NCI-H2081 (cell line): ENCODE measurements around the gene C1QTNF3.
"Not testable (repeated sequence)": the region's sequence is repeated elsewhere in the genome, so short reads cannot be mapped to it uniquely, and the experiment has no call there.

ENCODE experiments used
- DNase-seq, 2 experiments: peaks; one replicate each; lab custom pipeline; 2025; lab: John Stamatoyannopoulos, UW

C1QTNF3 gene, protein sequence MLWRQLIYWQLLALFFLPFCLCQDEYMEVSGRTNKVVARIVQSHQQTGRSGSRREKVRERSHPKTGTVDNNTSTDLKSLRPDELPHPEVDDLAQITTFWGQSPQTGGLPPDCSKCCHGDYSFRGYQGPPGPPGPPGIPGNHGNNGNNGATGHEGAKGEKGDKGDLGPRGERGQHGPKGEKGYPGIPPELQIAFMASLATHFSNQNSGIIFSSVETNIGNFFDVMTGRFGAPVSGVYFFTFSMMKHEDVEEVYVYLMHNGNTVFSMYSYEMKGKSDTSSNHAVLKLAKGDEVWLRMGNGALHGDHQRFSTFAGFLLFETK

DNA sequence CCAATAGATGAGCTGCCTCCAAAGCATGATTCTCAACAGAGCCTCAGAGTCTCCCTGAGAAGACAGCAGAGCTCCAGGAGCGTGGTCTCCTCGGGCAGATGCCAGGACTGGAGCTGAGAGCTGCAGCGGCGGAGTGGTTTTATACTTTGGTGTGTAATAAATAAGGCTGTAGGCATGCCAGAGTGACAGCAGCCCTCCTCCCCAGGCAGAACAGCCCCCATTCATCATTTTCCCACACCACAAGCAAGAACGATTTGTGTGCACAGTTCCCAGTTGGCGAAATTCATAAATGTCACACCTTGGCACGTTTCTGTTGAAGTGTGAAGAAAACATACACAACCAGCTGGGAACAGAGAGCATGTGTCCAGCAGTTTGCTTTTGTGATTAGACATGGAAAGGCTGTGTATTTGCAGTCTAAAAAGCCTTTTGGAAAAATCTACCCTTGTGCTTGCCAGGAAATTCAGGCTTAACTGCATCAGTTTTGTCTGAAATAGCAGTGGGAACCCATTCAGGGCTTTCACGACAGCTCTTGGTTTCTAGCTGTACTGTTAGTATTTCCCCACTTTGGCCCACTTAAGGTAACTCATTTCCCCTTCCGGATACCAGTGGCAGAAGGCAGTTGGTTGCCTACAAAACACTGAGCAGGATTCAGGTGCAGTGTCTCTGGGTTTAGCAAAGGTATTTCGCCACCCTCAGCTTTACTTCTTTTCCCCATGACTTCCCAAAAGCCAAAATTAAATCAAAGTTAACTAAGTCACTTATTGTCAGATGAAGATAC lies at the start of gene C1QTNF3:
Gene C1QTNF3, minus strand, starts transcription at position 115 of the 778 bp plus-strand sequence. Its CDS starts 88 bp downstream, at position 27.
- peak; percentile 40 to 61 for DNase-seq

DNA sequence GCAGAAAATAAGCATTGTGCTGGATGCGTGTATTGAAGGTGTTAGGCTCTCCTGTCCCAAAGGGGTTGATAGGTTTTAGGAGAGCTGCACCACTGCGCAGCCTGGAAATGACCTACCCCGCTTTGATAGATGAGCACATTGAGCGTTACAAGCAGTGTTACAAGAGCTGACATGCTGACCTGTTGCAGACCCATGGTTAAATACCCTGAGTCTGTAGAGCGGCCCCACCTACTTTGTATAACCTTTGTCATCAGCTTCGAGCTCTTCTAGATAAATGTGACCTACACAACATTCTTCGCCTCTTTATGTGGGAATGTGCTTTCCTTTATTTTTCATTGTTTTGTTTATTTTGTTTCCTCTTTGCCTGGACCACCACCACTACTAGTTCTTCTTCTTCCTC lies 48.0 kb upstream of the C1QTNF3 start:
- DNase-seq: not testable (repeated sequence)

DNA sequence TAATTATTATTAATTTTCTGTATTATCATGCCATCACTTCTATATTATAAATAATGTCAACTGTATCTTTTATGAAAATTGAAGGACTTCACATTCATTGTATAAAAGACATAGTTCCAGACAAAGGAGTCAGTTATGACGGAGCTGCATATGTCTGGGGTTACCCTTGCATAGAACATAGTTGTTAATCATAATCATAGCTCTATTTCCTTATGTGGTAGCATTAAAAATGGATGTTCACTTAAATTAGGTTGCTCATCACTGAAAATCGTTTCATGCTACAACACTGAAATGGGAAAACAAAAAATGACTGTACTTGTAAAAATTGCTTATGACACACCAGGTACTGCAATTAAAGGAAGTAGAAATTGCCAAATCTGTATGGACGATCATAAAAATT lies 46.8 kb upstream of the C1QTNF3 start:
- DNase-seq: not testable (repeated sequence)

DNA sequence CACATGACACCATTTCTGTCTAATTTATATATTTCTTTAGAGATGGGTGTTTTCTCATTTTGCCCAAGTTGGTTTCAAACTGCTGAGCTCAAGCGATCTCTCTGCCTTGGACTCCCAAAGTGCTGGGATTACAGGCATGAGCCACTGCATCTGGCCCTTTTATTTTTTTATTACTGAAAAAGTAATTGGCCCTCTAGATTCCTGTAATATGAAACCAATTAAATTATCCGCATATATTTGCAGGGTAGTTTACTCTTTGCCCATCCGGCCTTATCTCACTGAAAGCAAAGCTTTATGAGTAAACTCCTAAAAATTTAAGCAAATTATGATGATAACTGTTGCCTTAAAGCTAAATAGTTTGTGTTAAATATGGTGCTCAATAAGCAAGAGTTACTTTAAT lies 44.7 kb upstream of the C1QTNF3 start:
- DNase-seq: not testable (repeated sequence)

DNA sequence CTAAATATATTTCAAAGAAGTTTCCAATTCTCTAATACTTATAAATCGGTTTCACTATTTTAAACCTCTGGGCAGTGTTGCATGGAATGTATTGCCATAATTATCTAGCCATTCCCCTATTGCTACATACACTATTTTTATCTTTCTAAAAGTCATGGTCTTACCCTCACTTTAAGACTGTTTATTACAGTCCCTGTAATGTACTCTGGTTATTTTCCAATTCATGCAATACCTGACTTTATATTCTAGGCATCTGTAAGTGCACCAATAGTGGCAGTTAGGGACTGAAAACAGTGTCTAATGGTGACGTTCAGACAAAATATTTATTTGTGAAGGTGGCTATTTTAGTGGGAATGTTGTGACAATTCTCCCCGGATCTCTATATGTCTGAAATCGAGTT lies 40.9 kb upstream of the C1QTNF3 start:
- DNase-seq: not testable (repeated sequence)

DNA sequence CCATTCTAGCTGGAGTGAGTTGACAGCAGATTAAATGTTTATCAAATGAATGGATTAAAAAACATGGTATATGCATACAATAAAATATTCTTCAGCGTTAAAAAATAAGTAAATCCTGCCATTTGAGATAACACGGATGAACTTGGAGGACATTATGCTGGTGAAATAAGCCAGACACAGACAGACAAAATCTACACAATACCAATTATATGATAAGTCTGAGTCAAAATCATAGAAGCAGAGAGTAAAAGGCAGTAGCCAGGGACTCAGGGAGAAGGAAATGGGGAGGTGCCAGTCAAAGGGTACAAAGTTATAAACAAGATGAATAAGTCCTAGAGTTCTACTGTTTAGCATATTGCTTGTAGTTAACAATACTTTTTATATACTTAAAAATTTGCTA lies 36.5 kb upstream of the C1QTNF3 start:
- DNase-seq: not testable (repeated sequence)

DNA sequence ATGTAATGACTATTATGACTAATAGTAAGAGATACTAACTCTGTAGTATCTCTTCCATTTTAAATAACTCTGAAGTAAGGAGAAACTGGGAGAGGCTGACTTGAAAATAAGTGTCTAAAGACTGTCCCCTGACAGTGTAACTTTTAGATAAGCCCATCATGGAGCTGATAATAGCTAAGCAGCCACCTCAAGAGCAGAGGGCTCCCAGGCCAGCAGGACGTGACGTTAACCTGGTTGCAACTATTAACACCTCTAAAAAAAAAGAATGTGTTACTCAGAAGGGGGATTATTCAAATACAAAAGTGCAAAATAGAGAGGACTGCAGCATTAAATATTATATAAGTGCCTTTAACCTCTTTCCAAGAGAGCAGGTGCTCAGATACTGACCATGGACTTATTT lies 34.6 kb upstream of the C1QTNF3 start:
- DNase-seq: not testable (repeated sequence)

DNA sequence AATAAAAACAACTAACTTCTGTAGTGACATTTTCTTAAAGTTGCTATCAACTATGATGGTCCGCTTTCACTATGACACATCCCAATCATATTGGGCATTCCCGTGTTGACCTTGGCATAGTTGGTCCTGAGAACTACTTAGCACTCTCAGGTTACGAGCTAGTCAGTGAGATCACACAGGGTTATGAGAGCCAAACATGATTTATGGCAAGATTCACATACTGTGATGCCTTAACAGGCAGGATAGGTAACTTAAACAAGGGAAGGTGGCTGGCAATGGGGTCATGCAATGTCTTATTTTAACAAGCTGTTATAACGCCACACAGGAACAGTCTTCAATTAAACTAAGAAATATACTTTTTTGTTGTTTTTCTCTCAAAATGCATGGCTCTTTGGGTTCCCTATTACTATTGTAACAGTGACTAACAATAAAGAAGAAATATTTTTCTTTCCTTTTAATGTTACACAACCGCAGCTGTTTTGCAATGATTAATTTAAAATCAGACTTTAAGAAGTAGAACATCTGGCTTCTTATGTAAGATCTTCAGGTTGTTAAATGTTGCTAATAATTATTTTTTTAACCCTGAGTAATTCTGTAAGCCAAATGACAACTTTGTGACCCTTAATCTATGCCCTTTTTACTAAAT lies 33.8 kb upstream of the C1QTNF3 start:
- DNase-seq: not testable (repeated sequence)

DNA sequence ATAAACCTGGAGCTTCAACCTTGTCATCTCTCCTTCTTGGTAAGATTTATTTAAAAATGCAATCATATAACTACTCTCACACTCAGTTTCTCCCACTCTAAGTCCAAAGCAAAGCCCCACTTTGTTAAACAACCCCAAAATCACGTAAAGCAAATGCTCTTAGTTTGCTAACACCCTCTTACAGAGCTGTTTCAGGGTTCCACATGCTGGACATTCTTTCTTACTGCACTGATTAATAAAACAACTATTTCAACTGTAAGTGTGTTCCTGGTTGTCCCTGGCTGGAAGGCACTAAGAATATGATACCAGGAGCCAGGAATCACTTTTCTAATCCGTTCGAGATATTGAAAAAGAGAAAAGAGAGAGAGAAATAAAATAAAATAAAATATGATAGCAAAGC lies 31.5 kb upstream of the C1QTNF3 start:
- DNase-seq: not testable (repeated sequence)

DNA sequence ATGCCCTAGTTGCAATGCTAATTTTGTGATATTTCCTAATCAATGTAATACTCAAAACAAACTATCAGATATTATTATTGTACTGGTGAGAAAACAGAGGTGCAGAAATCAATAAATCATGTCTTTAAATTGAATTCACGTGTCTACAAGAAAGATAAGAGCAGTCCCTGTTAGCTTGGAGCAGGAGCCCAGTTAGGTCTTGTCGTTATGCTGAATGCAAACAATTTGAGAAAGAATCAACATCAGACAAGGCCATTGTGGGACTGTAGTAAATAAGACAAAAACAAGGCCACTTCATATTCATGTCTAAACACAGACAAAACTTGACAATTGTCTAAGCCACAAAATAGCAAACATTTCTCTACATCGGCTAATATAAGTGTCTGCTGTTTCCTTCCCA lies 31.1 kb upstream of the C1QTNF3 start:
- DNase-seq: not testable (repeated sequence)

DNA sequence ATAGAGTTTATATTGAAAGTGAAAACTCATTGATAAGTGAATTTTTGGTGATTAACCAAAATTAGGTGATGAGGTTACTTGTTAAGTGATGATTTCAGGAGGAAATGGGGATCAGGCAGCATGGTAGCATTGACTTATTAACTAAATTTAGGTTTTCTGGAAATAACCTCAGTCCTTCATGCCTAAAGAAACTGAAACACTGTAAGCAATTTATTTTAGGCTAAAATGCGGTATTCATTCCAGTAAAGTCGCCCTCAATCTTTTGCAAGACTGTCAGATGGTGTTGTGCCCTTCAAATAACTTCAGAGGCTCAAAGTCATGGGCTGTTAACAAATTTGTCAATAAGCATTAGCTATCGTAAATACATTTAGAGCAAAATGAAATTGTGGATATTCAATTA lies 27.6 kb upstream of the C1QTNF3 start:
- DNase-seq: not testable (repeated sequence)

DNA sequence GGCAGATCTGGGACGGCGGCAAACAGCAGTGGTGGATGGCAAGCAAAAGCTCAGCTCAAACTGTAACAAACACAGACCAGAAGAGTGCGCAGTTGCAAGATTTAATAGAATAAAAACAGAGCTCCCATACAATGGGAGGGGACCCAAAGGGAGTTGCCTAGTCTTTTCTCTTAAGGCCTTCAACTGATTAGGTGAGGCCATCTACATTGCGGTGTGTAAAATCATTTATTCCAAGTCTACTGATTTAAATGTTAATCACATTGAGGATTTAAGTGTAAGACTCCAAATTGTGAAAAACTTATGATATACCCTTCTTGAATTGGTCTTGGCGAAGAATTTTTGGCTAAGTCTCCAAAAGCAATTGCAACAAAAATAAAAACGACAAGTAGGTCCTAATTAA lies 21.6 kb upstream of the C1QTNF3 start:
- DNase-seq: no peak

DNA sequence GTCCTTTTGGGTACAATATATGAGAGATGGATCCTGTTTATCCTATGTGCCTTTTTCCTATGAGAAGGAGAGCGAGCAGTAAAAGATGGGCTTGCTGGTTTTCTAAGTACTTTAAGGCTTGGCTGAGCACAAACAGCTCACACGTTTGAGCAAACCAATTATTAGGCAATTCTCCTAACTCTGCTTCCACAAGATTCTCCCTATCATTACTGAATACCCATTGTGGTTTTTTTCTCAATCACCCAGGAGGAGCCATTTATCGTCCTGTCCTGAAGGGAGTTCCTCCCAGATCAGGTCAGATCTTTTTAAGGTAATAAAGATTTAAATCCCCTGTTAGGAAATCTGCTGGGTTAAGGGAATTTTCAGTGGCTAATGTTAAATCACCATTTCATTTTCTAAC lies 19.4 kb upstream of the C1QTNF3 start:
- DNase-seq: no peak

DNA sequence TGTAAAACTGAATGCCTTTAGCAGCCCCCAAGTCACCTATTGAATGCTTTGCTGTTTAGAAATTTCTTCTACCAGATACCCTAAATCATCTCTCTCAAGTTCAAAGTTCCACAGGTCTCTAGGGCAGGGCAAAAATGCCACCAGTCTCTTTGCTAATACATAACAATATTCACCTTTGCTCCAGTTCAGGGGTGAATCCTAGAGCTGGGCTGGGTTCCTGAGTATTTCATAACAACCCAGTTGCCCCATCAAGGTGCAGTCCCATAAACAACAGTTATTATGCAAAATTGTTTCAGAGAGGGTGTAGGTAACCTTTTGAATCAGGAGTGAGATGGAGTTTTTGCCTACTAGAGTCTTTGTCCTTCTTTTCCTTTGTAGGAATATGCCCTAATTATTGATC lies 19.0 kb upstream of the C1QTNF3 start:
- no peak for DNase-seq

DNA sequence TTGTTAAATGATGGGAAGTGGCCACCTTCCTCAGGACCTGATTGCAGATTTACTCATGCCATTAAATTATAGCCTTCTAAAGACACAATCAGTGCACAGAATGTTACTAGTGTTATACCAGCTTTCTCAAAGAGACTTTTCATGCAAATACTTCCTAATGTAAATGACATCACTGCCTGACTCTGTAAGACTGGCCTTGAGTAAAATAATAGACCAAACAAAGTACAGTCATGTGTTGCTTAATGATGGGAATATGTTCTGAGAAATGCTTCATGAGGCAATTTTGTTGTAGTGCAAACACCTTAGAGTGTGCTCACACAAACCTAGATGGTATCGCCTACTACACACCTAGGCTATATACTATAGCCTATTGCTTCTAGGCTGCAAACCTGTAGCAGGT lies 17.0 kb upstream of the C1QTNF3 start:
- DNase-seq: no peak

DNA sequence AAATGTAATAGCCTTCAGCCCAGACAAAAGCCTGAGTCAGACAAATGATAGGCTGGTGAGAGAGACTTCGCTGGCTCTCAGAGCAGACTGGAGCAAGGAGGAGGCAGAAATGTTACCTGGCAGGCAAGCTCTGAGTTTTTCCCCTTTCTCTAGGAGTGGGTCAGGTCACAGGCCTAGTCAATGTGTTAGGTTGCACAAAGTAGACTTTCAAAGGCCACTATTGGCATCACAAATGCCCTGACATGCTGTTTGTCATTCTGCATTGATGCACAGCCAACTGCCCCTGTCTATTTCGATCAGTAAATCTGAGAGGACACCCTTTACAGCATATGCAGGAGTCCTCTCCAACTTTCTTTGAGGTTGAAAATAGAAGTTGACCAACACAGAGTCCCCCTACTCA lies 15.5 kb upstream of the C1QTNF3 start:
- no peak for DNase-seq

DNA sequence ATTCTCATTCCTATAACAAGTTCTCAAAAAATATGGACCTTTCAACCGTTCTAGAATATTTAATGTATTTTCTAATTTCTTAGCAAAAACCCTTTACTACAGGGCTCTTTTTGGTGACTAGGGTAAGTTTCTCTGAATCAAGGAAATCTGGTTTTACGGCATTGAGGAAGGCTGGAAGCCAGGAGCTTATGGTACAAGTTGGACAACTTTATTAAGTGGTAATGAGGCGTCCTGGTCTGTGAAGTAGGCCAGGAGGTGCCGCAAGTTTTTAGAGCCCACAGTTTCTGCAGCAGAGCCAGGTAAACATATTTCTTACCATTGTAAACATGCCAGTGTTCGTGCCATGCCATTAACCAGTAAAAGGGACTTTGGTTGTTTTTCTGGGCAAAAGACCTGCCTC lies 14.6 kb upstream of the C1QTNF3 start:
- no peak for DNase-seq

DNA sequence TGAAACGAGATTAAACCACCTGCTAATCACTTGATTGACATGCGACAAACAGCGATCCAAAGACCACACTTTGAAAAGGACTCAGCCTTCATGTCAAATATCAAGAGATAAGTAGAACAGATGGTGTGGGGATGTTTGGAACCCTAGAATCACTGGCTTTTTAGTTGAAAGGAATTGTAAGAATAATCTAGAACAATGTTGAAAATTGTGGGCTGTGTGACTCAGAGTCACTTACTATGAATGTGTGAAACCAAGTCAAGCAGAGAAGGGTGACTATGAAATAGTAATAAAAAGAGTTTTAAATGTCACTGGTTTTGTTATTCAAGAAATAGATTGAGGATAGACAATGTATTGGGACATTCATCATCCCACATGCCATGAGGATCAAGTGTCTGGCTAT lies 14.1 kb upstream of the C1QTNF3 start:
- DNase-seq: no peak

DNA sequence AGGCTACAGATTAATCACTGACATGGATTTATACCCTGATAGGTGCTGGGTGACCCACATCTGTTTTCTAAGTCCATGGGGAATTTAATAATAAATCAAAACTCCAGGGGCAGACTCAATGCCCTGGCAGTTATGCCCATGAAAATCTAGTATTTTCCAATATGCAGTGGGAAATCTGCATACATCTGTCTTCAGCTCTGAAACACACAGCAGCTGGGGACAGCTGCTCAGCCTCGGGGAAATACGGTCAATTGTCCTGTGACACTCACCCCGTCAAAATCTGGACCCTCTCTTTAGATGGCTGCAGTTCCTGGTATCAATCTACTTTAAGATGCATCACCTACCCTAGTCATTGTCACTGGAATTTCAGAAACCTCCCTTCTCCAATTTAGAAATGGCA lies 12.7 kb upstream of the C1QTNF3 start:
- DNase-seq: no peak

DNA sequence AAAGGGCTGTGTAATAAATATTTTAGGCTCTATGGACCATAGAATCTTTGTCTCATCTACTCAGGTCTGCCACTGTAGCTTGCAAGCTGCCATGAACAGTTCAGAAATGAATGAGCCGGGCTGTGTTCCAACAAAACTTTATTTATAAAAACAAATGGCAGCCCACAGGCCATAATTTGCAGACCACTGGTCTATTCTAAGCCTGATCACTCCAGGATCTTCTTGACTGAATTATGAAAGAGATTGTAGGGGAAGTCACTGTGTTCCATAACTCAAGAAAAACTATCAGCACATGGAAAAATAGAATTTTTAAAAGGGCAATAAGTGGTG lies 11.4 kb upstream of the C1QTNF3 start:
- DNase-seq: no peak

DNA sequence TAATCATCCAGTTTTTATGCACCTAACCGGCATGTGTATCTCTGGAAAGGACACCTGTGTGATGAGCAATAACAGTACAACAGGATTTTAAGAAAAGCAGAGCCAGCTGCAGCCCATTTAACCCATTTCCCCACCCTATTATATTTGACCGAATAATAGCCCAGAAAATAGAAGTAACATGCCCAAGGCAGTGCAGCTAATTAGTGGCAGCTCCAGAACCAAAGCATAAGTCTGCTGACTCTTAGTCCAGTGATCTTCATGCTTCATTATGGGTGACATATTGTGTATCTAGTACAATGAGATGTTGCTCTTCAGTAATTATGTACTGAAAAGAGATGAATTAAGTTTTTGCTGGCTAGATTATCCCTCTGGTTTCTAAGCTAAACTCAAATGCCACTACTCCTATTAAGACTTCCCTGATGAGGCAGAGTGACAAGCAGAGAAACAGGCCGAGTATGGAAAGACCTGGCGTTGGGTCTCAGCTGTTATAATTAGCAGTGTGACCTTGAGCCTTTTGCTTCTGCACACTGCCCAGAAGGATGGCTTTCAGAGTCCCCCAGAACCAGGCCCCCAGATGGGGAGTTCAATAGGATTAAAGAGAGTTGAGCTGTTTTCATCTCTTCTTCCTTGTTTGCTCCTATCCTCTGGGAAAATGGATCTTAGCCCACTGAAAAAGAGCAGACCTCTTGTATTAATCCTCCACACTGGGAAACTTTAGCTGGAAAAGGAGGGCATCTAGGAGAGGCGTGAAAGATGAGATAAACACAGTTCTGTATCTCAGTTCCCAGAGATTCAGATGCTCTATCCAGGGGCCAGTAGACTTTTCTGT lies 10.8 kb upstream of the C1QTNF3 start:
- no peak for DNase-seq

DNA sequence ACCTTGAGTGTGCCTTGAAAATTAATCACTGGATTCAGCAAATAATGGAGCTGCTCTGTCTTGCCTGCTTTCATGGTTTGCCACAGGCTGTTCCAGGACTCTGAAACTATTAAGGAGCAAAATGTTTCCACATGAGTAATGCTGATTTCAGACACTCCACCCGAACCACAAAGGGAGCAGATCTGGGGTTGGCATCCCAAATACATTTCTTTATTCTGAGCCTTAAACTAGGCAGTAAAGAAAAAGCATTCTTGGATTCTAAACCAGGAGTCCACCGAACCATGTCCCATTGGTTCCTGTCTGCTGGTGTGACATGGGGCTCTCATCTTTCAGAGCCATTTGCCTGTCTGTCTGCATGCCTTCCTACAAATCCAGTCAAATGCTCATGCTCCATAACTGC lies 10.1 kb upstream of the C1QTNF3 start:
- no peak for DNase-seq
